HG02943 (cell line): ENCODE measurements around the gene NMT1.
A peak's percentile ranks its signal among the peaks of the same experiment; 100 is the strongest.

Experiments used
- ATAC-seq: cut with Tn5 transposase; IDR thresholded peaks from one replicate; pipeline ENCODE4 v1.9.1; 2021; ENCODE audit warnings: mild to moderate bottlenecking, low read depth, moderate library complexity; ENCODE audit not compliant: unreplicated experiment

NMT1 gene

DNA sequence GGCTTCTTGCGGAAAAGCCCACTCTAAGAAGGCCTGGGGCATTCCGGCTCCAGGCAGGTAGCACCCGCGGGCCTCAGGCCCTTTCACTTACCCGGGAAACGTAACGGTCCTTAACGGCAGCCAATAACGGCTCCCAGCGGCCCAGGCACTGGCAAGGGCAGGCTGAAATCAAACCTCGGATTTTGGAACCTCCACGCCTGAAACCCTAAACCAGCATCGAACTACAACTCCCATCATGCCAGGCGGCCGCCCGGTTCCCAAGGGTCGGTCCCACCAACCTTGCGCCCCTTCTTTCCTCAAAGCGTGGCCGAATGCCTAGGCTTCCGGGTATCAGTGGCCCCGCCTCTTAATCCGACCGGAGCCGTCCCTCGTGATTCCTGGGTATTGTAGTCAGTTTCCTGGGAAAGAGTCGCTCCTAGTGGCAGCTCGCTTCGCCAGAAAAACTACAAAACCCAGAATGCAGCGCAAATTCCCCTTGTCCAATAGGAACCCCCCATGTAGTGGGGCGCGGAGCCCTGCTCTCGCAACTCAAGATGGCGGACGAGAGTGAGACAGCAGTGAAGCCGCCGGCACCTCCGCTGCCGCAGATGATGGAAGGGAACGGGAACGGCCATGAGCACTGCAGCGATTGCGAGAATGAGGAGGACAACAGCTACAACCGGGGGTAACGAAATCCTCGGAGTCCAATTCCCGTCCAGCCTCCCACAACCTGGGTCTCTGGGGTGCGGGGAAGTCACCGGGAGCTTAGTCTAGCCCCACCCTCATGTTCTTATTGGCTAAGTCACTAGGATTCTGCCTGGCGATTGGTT is at the start of gene NMT1:
Gene NMT1, plus strand, starts transcription at position 521 of the 809 bp plus-strand sequence. Its CDS starts 13 bp downstream, at position 534.
- peak; percentile 90 for ATAC-seq

DNA sequence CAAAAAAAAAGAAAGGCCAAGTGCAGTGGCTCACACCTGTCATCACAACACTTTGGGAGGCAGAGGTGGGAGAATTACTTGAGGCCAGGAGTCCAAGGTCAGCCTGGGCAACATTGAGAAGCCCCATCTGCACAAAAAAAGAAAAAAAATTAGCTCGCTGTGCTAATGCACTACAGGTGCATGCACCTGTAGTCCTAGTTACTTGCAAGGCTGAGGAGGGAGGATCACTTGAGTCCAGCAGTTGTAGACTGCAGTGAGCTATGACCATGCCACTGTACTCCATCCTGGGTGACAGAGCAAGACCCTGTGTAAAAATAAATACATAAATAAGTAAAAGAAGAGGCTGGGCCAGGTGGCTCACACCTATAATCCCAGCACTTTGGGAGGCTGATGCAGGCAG is 49.4 kb upstream of the NMT1 start:
- ATAC-seq = no peak

DNA sequence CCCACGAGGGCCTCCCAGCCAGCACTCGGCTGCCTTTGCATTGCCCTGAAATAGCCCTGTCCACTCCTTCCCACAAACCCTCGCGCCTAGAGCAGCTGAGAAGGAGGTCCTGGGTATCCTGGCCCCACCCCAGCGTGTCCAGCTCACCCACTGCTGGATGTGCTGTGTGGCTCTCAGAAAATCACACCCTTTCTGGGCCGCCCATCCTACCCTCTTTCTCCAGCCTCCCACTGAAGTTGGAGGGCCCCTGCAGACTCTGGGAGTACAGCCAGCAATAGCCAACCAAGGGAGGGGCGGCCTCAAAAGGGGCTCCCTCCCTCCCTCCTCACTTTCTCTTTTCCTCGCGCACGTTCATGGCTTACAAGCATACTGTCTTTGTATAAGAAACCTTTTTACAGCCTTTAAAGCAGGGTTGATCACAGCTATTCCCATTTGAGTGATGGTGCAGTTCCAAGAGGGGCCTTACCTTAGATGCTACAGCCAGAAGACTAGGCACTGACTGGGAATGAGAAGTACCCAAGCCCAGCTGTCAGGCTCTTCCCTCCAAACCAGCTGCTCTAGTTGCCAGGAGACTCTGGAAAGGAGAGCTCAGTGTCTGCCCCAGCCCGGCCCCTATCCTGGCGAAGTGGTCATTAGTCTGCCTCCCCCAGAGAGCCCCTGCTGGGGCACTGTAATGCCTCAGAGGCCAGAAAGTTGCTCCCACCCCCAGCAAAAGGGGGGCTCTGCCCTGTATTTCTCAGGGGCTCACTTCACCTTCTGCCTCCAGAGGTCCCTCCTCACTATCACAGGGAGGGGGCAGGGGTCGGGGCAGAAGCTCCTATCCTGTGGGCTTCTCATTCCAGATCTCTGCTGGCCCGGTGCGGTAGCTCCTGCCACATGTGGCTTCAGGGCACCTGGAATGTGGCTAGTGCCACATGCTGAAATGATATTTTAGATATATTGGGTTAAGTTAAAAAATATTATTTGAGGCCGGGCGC is 47.8 kb upstream of the NMT1 start:
- no peak for ATAC-seq

DNA sequence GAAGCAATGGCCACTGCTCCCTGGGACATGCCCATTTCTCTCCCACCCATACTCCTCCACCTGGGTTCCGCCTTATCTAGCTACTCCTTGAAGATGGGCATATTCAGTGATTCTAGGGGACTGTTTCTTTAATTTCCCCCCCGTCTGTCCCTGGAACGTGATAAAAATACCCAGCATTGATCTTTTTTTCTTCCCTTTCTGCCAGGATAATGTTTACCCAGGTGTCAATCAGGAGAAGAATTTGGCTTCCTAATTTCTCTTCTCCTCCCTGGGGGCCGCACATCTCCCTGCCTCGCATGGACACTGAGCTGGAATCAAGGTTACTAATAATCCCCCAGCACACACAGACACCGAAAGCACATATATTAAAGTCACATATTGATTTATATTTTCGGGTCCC is 44.9 kb upstream of the NMT1 start:
- no peak for ATAC-seq

DNA sequence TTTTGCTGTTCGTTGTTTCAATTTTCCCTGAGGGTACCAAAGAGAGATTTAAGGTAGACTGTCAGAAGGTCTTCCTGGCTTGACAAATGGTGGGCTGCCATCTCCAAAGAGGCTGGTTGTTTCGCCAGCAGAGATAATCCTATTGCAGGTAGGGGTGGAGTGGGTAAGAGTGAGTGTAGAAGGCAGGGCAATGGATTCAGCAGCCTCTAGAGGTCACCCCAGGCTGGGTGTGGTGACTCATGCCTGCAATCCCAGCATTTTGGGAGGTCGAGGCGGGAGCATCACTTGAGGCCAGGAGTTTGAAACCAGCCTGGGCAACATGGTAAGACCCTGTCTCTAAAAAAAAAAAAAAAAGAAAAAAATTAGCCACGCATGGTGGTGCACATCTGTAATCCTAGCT is 44.3 kb upstream of the NMT1 start:
- no peak for ATAC-seq

DNA sequence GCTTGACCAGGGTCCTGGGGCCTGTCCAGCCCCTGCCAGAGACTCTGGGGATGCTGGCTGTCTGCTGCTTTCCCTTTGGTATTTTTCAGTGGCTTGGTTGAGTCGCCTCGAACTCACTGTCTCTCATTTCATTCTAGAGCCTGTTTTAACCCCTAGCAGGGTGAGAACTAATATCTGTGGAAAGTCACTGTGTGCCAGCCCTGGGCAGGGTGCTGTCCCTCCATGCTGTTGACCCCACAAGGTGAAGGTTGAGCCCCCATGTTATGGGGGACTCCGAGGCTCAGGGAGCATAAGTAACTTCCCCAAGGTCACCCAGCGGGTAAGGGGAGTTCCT is 42.6 kb upstream of the NMT1 start:
- ATAC-seq = no peak

DNA sequence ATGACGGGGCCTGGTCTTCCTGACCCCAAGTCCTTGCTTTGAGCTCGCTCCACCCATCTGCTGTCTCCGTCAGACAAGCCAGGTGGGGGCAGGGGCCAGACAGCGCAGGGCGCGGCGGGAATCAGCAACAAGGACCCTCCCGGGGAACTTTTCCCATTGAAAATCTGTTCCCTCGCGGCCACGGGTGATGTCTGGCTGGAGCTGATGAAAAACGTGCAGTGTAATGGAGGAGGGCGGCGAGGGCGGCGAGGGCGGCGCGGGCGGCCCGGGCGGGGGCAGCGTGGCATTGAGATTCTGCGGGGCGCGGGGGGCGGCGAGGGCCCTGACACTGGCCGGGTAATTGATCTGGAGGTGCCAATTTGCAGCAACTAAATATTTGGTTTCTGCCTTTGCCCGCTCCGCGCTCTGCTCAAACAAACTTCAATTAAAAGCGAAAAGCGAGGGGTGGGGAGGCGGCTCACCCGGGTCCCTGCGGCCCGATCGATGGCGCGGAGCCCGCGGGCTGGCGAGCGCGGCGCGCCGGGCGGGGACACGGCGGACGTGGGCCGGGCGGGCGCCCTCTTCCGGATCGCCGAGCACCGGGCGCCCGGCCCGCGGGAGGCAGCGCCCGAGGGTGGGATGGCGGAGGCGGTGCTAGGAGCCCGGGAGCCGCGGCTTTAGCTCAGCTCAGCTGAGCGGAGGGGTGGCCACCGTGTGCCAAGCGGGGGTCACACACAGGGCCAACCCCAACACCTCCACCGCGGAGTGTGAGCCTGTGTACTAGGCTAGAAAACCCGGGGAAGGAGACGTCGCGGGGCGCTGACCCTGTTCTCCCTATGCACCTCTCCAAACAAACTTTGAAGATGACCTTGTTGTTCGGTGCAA is 42.0 kb upstream of the NMT1 start:
- no peak for ATAC-seq

DNA sequence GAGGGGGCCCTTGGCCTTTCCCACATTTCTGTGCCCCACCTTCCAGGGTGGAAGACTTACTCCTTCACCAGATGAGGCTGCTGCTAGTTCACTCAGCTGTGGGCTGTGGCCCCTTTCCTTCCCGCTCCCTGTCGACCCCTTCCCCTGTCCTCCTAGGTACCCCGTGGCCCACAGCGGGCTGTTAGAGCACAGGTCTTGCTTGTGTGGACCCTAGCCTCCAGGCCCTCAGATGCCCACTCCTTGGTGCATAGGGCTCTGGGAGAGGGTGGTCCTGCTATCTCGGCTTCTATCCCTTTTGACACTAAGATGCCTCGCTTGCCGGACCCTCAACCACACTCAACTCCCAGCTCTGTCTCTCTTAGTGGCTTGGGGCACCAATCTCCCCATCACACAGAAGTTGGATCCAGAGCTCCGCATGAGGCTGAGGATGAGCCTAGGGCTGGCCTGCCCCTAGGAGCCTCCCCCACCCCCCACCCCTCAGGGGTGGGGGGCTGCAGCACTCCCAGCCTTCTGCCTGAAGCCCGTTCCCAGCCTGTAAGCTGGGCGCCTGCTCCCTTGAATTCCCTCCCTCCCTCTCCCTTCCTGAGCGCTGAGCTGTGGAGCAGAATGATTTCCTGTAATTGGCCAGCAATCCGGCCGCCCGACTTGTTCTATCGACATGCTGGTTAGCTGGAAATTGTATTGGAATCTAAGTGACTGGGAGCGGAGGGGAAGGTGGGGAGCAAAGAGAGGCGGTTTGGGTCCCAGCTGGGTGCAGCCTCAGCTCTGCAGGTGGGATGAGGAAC is 40.6 kb upstream of the NMT1 start:
- ATAC-seq = no peak

DNA sequence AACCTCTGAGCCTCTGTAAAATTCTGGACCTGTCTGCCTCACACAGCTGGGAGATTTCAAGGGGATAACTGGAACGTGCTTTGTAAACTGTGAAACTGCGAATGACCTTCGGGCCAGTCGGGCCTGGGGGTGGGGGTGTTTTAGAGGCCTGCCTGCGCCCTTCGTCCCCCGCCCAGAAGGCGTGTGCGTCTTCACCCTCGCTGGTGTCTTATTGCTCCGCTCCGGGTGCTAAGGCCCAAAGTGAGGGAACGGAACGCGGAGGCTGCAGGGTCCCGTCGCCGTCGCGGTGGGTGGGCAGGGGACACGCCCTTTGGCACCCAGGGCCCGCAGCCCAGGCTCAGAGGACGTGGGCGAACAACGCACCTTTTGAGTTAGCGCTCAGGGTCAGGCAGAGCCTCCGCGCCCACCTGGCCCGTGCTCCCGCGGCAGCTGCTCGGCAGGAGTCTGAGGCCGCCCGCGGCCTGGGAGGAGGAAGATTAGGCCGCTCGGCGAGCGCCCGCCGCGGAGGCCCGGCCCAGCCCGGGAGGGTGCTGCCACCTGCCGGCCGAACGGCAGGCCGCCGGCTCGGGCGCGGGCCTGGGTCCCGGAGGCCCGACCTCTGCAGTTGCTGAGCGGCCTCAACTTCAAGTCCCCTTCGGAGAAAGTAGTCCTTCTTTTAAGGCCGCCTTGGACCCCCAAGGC is 39.4 kb upstream of the NMT1 start:
- no peak for ATAC-seq

DNA sequence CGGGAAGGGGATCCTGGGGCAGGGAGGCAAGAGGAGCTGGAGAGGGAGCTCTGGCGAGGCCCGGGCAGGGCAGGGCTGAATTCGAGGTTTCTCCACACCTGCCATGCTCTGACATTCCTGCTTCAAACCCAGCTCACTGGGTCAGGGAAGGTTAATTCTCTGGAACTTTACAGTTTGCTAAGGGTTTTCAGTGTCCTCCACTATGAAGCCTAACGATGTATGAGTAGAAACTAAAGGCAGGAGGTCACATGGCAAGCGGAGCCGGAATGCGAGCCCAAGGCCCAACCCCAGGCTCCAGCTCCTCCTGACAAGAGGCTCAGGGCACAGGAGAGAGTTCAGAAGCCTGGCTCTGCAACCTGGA is 38.8 kb upstream of the NMT1 start:
- ATAC-seq = no peak

DNA sequence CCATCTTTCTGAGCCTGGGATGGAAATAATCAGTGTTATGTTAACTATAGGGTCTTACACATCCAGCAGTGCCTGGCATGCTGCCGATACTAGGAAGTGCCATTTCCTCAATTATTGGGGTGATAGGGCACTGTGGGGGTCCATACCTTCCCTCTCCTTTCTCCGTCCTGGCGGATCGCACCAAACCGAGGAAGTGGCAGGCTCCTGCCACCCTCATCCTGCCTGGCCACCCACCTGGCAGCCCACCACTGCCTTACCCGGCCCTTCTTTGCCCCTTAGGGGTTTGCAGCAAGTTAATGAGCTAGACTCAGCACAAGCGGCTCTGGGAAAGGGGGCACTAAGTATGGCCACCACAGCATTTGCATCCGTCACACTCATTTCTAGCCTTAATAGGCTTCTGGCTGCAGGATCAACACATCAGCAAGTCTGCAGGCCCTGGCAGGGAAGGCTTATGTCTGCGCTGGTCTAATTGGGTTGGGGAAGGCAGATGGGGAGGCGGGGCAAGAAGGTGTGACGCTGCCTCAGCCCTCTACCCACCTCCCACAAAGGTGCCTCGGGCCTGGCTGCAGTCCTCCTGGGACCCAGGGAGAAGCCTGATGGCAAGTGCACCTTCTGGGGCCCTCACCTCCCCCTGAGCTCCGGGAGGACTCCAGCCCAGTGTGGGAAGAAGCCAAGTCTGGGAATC is 38.3 kb upstream of the NMT1 start:
- ATAC-seq = no peak

DNA sequence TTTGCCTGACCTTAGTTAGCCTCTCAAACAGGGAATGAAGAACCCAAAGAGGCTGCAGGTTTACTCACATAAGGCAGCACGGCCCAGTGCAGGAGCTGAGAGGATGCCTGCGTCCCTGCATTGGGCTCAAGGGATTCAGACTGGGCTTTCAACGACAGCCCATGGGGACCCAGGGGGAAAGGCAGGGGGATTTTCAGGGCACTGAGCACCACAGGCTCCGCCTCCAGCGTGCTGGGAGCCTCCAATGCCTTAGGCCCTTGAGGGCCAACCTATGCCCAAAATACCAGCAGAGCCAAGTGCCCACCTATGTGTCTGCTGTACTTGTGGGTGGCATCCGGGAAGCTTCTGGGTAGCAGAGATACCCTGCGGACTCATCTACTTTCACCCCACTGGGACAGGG is 32.0 kb upstream of the NMT1 start:
- ATAC-seq = no peak

DNA sequence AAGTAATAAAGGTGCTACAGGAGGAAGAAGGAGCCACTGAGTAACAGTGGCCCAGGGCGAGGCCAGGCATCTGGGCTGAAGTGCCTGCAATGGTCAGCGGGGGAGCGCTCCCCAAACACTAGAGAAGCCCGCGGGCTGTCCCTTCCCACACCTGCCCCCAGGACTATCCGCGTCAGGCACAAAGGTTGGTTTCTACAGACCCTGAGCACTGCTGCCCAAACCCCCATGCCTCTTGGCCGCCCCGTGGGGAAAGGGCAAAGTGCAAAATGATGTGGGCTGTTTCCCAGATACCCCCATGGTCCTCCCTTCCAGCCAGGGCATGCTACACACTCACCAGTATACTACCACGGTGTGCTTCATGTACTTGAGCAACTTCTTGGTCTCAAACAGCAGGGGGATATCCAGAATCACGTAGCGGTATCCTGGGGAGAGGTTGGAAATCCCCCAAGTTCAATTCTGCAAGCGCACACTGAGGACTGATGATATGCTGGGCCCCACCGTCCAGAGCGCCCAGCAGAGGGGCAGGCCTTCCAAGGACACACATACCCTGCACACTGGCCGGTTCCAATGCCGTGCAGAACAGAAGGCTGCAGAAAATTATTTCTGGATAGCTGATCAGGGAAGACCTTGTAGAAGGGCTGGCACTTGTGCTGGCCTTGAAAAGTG is 31.2 kb upstream of the NMT1 start:
- no peak for ATAC-seq

DNA sequence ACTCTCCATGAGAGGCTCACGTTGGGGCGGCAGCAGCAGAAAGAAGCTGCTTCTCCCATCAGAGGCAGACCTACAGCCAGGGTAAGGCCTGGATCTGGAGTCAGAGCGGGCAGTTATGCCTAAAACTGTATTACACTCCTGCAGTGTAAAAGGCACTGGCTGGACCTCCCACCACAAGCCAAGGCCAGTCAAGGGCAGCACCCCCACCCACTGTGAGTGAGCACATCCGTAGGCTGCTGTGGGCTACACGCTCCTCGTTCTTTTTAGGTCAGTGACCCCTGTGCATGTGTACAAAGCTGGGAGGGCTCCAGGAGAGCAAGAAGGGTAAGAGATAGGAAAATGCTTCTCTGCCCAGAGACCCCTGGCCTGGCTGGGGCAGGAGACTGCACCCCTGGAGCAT is 30.4 kb upstream of the NMT1 start:
- ATAC-seq = no peak

DNA sequence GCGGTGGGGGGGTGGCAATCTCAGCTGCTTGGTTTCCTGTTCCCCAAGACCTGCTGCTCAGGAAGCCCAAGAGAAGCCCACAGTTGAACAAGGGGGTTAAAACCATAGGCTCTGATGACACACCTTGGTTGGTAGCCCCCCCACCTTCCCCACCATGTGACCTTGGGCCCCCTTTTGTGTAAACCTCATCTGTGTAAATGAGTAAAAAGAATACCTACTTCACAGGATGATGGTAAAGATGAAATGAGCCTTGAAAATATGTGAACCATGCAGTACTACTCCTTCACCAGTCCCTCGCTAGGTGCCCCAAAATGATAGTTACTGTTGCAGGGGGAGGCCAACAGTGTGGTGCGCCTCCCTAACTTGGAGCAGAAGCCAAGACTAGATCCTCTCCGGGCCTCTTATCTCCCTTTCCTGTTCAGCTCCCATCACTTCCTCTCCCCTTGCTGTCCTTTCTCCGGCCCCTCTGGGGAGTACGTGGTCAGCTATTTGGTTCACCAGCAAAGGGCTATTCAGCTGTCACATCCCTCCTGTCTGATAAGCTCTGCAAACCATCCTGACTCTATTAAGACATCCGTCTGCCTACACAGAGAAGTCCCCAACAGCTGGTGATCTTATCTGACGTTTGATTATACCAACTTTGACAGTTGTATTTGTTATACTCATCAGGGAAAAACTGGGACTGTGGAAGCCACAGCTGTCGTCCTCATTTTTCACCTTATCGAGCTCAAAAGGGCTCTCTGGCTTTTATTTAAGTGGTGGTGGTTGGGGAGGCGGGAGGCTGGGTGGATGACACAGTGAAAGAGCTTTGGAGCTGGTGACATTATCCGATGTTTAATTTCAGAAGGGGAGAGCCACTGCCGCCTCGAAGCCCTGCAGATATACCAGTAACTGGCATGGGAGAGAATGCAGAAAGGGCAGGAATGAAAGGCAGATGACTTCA is 29.6 kb upstream of the NMT1 start:
- ATAC-seq = no peak

DNA sequence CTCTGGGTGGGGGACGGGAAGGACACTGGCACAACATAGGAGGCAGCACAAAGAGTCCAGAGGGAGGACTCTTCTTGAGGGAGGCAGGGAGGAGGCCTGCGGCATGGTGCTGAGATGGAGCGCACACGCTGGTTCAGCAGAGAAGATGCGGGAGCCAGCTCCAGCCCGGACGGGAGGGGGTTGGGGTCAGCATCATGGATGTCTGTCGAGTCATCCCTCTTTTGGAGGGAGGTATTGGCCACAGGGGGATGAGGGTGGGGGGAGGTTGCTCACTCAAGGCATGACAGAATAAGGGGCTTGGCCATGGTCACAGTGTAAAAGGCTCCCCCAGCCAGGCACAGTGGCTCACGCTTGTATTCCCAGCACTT is 29.0 kb upstream of the NMT1 start:
- ATAC-seq = no peak

DNA sequence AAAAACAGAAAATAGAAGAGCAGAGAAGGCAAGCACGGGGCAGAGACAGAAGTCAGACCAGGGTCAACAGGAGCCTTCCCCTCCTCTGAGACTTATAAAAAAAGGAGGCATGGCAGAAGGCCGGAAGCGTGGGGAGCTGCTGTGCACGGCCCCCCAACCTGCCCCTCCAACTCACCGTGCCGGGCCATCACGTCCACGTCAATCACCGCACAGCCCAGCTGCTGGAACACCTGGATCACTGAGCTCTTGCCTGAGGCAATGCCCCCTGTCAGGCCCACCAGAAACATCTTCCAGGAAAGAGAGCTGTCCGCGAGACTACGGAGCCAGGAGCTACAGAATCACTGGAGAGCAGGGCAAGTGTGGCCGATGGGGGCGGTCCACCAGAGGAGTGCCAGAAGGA is 26.5 kb upstream of the NMT1 start:
- no peak for ATAC-seq
